GM18858 (cell line): ENCODE measurements around the gene KLHL41.
"Not testable (repeated sequence)": the region's sequence is repeated elsewhere in the genome, so short reads cannot be mapped to it uniquely, and the experiment has no call there.

Source experiments
- ATAC-seq: cut with Tn5 transposase; IDR thresholded peaks from one replicate; pipeline ENCODE4 v1.9.1; 2021; ENCODE audit not compliant: unreplicated experiment

KLHL41 gene

DNA sequence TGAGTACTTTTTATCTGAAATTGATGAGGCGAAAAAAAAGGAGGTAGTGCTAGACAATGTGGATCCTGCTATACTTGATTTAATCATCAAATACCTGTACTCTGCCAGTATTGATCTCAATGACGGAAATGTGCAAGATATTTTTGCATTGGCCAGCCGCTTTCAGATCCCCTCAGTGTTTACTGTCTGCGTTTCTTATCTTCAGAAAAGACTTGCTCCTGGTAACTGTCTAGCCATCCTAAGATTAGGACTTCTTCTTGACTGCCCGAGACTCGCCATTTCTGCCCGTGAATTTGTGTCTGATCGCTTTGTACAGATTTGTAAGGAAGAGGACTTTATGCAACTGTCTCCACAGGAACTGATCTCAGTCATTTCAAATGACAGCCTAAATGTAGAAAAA, 453 bp downstream of the KLHL41 start:
- ATAC-seq = no peak

DNA sequence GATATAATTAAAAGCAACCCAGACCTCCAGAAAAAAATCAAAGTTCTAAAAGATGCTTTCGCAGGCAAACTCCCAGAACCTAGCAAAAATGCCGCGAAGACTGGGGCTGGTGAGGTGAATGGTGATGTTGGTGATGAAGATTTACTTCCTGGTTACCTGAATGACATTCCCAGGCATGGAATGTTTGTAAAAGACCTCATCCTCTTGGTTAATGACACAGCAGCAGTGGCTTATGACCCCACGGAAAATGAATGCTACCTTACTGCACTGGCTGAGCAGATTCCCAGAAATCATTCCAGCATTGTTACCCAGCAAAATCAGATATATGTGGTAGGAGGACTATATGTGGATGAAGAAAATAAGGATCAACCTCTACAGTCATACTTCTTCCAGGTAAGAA, 994 bp downstream of the KLHL41 start:
- no peak for ATAC-seq

- ATAC-seq = no peak
Observed at GRCh38 chr2:169511818-169512217, 2.3 kb downstream of the KLHL41 start.

DNA sequence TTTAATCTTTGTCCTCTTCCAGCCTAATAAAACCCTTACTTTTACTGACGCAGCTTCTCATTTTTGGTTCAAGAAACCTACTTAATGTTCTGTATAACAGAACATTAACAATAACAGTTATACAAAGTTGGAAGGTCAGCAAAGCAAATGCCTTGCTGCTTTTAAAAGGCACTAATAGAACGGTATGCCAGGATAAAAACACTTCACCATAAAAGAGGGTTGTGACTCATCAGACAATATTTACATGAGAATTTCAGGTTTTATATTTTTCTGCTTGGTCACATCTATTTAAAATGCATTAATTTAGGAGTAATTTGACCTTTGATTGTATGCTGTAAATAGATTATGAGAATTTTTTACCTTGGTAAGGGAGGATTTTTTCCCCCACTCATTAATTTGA, 3.0 kb downstream of the KLHL41 start:
- no peak for ATAC-seq

- ATAC-seq = no peak
Observed at GRCh38 chr2:169513094-169513493, 3.6 kb downstream of the KLHL41 start.

- ATAC-seq = no peak
Observed at GRCh38 chr2:169513926-169514325, 4.4 kb downstream of the KLHL41 start.

DNA sequence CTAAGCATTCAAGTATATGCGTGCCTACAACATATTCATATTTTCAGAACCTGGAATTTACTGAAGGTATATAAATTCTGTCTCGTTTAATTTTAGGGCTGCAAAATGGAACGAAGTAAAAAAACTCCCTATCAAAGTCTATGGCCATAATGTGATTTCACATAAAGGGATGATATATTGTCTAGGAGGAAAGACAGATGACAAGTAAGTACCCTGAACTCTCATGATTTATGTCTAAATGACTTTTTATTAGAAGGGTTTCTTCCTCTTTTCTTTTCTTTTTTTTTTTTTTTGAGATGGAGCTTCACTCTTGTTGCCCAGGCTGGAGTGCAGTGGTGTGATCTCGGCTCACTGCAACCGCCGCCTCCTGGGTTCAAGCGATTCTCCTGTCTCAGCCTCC, 5.3 kb downstream of the KLHL41 start:
- ATAC-seq = not testable (repeated sequence)

DNA sequence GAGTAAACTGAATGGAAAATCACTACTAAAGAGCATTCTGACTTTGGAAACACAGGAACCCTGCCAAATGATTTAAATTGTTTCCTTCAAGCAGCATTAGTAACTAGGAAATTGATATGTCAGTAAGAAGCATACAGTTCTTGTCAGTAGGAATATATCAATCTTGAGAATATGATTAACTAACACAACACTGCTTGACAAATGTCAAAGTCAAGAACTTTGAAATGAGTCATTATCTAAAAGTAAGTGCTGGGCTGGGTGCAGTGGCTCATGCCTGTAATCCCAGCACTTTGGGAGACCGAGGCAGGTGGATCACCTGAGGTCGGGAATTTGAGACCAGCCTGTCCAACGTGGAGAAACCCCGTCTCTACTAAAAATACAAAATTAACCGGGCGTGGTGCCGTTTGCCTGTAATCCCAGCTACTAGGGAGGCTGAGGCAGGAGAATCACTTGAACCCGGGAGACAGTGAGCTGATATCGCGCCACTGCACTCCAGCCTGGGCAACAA, 7.0 kb downstream of the KLHL41 start:
- ATAC-seq = not testable (repeated sequence)

DNA sequence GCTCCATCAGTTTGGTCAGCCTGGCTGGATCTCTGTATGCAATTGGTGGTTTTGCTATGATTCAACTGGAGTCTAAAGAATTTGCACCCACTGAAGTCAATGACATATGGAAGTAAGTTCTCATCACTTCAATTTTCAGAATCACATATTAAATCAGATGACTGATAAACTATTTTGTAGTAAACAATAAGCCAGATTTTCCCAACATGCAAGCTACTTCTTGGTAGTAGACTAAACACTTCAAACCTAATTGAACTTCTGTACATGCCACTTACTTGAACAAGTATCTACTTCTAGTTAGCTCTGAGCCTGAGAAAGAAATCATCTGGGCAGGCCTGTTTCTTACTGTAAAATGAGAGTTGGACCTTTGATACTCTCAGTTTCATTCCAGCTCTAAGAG, 11.4 kb downstream of the KLHL41 start:
- ATAC-seq = no peak

GRCh38 chr2:169523681-169524080, 14.2 kb downstream of the KLHL41 start:
- no peak for ATAC-seq

DNA sequence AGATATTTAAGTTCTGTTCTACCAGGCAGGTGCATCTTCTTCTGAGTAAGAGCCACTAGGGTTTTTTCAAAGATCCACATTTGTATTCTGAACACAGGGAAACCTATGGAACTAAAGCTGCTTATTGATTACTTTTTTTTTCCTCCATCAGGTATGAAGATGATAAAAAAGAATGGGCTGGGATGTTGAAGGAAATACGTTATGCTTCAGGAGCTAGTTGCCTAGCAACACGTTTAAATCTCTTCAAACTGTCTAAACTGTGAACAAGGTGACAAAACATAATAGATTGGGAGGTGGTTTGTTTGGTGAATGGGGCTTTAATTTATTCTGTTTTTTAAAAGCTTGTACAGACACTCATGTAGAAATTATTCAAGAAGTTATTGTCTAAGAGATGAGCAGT, 15.9 kb downstream of the KLHL41 start:
- no peak for ATAC-seq

GRCh38 chr2:169526451-169526850, 16.9 kb downstream of the KLHL41 start:
- ATAC-seq = no peak

- ATAC-seq = peak; percentile 71
Observed at GRCh38 chr2:169528271-169528701, 18.8 kb downstream of the KLHL41 start.

GRCh38 chr2:169539460-169539859, 30.0 kb downstream of the KLHL41 start:
- not testable (repeated sequence) for ATAC-seq

DNA sequence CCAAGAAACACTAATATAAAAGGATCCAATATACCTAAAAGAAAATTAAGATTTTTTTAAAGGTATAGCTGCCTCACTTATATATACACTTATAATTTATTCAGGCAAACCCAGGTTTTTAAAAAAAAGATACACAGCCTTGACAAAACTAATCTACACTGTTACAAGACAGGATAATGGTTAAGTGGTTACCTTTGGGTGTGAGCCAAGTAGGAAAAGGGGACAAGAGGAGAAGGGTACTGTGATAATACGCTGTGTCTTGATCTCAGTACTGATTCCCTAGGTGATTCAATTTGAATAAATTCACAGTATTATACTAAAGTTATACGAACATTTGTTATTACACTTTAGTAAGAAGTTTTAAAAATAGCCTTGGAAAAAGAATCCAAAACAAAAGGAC, 30.6 kb downstream of the KLHL41 start:
- ATAC-seq = no peak

GRCh38 chr2:169542433-169542832, 32.9 kb downstream of the KLHL41 start:
- no peak for ATAC-seq

GRCh38 chr2:169546756-169547155, 37.3 kb downstream of the KLHL41 start:
- no peak for ATAC-seq

GRCh38 chr2:169561364-169561763, 51.9 kb downstream of the KLHL41 start:
- no peak for ATAC-seq

DNA sequence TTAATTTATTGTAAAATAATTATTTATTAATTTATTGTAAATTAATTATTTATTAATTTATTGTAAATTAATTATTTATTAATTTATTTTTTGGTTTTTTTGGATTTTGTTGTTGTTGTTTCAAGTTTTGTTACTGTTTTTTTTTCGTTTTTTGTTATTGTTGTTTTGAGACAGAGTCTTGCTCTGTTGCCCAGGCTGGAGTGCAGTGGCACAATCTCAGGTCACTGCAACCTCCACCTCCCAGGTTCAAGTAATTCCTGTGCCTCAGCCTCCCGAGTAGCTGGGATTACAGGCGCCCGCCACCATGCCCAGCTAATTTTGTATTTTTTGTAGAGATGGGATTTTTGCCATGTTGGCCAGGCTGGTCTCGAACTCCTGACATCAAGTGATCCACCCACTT, 52.6 kb downstream of the KLHL41 start:
- not testable (repeated sequence) for ATAC-seq

GRCh38 chr2:169562519-169562918, 53.0 kb downstream of the KLHL41 start:
- no peak for ATAC-seq

DNA sequence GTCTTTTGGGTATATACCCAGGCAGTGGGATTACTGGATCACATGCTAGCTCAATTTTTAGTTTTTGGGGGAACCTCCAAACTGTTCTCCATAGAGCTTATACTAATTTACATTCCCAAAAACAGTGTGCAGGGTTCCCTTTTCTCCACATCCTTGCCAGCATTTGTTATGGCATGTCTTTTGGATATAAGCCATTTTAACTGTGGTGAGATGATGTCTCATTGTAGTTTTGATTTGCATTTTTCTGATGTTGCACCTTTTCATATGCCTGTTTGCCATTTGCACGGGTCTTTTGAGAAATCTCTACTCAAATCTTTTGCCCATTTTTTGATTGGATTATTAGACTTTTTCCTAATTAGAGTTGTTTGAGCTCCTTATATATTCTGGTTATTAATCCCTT, 56.2 kb downstream of the KLHL41 start:
- no peak for ATAC-seq

- no peak for ATAC-seq
Observed at GRCh38 chr2:169569948-169570347, 60.4 kb downstream of the KLHL41 start.

DNA sequence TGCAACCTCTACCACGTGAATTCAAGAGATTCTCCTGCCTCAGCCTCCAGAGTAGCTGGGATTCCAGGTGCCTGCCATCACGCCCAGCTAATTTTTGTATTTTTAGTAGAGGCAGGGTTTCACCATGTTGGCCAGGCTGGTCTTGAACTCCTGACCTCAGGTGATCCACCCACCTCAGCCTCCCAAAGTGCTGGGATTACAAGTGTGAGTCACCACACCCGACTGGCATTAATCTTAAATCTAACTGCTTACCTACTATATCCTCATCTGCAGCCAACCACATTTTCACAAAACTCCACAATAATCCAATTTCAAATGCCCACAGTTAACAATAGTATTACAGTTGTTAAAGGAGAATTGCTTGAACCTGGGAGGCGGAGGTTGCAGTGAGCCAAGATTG, 61.2 kb downstream of the KLHL41 start:
- ATAC-seq = not testable (repeated sequence)

GRCh38 chr2:169571571-169571970, 62.1 kb downstream of the KLHL41 start:
- ATAC-seq = no peak
